ENCODE data around the gene QSER1.

DNA sequence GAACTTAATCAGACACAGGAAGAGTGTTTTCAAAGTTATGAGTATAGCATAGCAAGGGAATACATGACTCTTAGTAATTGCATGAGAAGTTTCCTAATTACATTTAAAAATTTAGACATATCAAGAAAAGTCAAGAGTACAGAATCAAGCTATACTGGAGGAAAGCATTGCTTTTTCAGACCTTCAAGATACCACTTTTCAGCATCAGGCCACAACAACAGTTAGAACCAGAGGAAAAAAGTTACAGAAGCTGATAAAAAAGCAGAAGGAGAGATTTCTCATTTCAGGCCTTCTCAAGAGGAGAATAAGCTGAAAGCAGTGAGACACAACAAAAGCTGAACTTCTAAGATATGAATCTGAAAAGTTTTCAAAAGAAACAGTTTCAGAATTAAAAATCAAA, 28.1 kb upstream of the QSER1 start:
- TF ChIP-seq SOX15 (CRISPR knock-in tag; IDR thresholded peaks at IDR 0.05) (no peak), GTF2I (CRISPR knock-in tag; conservative IDR thresholded peaks at IDR 0.05) (no peak), ZNF317 (CRISPR knock-in tag; IDR thresholded peaks at IDR 0.05; ENCODE audit: borderline replicate concordance, low read depth) (no peak), TCF7 (CRISPR knock-in tag; IDR thresholded peaks at IDR 0.05; ENCODE audit: low read depth) (no peak)
- TF ChIP-seq, protein P1, sequence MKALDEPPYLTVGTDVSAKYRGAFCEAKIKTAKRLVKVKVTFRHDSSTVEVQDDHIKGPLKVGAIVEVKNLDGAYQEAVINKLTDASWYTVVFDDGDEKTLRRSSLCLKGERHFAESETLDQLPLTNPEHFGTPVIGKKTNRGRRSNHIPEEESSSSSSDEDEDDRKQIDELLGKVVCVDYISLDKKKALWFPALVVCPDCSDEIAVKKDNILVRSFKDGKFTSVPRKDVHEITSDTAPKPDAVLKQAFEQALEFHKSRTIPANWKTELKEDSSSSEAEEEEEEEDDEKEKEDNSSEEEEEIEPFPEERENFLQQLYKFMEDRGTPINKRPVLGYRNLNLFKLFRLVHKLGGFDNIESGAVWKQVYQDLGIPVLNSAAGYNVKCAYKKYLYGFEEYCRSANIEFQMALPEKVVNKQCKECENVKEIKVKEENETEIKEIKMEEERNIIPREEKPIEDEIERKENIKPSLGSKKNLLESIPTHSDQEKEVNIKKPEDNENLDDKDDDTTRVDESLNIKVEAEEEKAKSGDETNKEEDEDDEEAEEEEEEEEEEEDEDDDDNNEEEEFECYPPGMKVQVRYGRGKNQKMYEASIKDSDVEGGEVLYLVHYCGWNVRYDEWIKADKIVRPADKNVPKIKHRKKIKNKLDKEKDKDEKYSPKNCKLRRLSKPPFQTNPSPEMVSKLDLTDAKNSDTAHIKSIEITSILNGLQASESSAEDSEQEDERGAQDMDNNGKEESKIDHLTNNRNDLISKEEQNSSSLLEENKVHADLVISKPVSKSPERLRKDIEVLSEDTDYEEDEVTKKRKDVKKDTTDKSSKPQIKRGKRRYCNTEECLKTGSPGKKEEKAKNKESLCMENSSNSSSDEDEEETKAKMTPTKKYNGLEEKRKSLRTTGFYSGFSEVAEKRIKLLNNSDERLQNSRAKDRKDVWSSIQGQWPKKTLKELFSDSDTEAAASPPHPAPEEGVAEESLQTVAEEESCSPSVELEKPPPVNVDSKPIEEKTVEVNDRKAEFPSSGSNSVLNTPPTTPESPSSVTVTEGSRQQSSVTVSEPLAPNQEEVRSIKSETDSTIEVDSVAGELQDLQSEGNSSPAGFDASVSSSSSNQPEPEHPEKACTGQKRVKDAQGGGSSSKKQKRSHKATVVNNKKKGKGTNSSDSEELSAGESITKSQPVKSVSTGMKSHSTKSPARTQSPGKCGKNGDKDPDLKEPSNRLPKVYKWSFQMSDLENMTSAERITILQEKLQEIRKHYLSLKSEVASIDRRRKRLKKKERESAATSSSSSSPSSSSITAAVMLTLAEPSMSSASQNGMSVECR (CRISPR knock-in tag; IDR thresholded peaks at IDR 0.05; ENCODE audit: borderline replicate concordance): no peak
- TF ChIP-seq, protein P2, sequence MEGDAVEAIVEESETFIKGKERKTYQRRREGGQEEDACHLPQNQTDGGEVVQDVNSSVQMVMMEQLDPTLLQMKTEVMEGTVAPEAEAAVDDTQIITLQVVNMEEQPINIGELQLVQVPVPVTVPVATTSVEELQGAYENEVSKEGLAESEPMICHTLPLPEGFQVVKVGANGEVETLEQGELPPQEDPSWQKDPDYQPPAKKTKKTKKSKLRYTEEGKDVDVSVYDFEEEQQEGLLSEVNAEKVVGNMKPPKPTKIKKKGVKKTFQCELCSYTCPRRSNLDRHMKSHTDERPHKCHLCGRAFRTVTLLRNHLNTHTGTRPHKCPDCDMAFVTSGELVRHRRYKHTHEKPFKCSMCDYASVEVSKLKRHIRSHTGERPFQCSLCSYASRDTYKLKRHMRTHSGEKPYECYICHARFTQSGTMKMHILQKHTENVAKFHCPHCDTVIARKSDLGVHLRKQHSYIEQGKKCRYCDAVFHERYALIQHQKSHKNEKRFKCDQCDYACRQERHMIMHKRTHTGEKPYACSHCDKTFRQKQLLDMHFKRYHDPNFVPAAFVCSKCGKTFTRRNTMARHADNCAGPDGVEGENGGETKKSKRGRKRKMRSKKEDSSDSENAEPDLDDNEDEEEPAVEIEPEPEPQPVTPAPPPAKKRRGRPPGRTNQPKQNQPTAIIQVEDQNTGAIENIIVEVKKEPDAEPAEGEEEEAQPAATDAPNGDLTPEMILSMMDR (IDR thresholded peaks at IDR 0.05): no peak
